ENCODE data around the gene VGLL2.

VGLL2 gene

DNA sequence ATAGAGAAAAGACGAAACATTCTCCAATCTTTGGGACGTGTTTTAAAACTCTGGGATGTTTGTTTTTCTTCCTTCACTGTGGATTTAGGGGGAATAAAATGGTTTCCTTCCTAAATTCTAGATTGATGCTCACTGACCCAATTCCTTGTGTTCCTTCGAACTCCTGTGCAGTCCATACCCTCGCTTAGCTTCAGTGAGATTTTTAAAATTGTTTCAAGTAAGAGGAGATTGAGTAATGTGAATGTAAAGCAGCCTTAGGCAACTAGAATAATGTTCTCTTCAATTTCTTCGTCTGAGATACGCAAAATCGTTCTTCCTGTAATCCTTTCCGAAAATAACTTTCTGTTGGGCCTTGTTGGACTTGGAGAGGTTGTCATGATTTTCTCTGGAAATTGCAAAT is 2.6 kb upstream of the VGLL2 start:
- Mint-ChIP-seq H3K4me3 (no peak overlapping the region), H3K36me3 (ENCODE audit: insufficient read depth) (no peaks in the 10 kb centered on the region), H3K9me3 (peaks cover 0 to 2% of the 10 kb centered on the region in 2 donors), H3K27me3 (peaks cover 64 to 66% of the 10 kb centered on the region in 2 donors), H3K27ac (no peak overlapping the region), H3K4me1 (ENCODE audit: low read depth in 2 of 2) (peaks cover 6 to 8% of the 10 kb centered on the region in 2 donors)
- no peak for DNase-seq
- no peak for ATAC-seq (replicated peaks)

DNA sequence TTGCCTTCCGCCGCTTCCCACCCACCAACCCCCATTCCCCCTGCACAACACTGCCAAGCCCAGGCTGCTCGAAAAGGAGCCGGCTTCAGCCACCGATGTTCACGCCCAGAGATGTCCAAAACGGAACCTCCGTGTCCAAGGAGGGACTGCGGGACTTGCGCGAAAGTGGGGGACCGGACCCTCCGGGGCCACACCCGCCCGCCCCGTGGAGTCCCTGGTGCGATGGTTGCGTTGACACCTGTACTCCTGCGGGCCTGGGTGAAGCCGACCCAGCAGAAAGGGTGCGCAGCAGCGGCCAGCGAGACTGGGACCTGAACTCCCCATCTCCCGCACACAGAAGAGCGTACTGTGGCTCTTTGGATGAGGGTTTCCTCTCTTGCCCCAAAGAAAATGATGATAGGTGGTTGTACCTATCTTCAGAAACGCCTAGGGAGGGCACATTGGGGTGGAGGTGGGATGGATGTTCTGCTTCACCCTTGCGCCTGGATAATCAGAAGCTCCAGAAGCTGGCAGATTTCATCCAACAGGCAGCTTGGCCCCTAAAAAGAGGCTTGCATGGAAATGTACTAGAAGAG is 1.9 kb upstream of the VGLL2 start:
- no peak for ATAC-seq (replicated peaks)
- no peak for DNase-seq
- H3K9me3 Mint-ChIP-seq = peaks cover 0 to 2% of the 10 kb centered on the region in 2 donors
- peaks cover 70 to 72% of the 10 kb centered on the region in 2 donors for H3K27me3 Mint-ChIP-seq
- no peaks in the 10 kb centered on the region for H3K36me3 Mint-ChIP-seq (ENCODE audit: insufficient read depth)
- peaks cover 6 to 8% of the 10 kb centered on the region in 2 donors for H3K4me1 Mint-ChIP-seq (ENCODE audit: low read depth in 2 of 2)
- H3K27ac Mint-ChIP-seq = no peak overlapping the region
- H3K4me3 Mint-ChIP-seq = no peak overlapping the region

DNA sequence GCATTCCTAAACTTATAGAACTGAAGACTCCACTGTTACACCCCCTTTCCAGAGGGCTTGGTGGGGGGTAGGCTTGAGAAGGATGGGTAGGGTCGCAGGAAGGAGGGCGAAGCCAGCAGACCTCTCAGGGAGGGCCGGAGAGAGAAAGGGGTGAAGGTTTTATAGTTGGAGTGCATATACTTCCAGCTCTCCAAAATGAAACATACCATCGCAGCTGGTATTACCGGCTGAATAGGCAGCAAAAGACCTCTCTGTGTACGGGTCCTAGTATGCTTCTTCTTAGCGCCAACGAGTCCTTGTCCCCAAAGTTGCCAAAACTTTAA is 1.0 kb upstream of the VGLL2 start:
- H3K27me3 Mint-ChIP-seq = peaks cover 79 to 80% of the 10 kb centered on the region in 2 donors
- H3K36me3 Mint-ChIP-seq (ENCODE audit: insufficient read depth) = no peaks in the 10 kb centered on the region

DNA sequence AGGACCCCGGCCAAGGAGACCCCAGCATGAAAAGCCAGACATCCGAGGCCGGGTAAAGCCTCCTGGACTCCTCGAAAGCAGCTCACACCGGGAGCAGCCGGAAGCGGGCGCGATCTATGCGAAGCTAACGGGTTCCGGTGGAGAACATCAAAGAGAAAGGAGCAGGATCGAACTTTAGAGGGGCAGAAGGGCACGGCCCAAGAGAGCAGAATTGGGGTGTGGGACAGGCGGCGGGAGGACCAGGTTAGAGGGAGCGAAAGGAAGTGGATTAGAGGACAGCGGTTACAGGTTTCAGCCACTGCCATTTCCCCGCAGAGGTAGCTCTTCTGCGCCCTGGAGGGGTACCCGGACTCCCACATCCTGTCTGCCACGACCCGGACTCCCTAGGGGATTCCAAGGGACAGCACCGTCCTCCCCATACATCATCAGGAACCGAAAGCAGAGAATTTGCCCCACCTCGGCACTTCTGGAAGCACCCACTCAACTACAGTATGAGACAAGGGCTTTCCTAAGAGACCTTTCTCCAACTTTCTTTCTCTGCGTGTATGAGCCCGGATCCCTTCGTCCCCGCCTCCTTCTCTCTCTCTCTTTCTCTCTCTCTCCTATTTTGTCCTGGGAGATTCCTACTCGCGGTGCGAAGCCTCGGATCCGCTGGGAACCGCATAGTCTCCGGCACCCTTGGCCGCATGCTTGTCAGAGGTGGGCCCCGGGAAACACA is 507 bp upstream of the VGLL2 start:
- Mint-ChIP-seq H3K4me1 (ENCODE audit: low read depth in 2 of 2) (peaks cover 6 to 8% of the 10 kb centered on the region in 2 donors), H3K9me3 (peaks cover 0 to 2% of the 10 kb centered on the region in 2 donors), H3K36me3 (ENCODE audit: insufficient read depth) (no peaks in the 10 kb centered on the region), H3K4me3 (peak overlapping the region; percentile 28 to 48), H3K27me3 (peaks cover 81 to 84% of the 10 kb centered on the region in 2 donors), H3K27ac (no peak overlapping the region)
- ATAC-seq (replicated peaks) = no peak
- no peak for DNase-seq

More for the DNA sequence above, 1.0 kb upstream of the VGLL2 start:
- no peak for ATAC-seq (replicated peaks)
- peaks cover 0 to 2% of the 10 kb centered on the region in 2 donors for H3K9me3 Mint-ChIP-seq
- H3K4me3 Mint-ChIP-seq = peak overlapping the region; percentile 28 to 48
- H3K27ac Mint-ChIP-seq = no peak overlapping the region
- peaks cover 6 to 8% of the 10 kb centered on the region in 2 donors for H3K4me1 Mint-ChIP-seq (ENCODE audit: low read depth in 2 of 2)
- DNase-seq = no peak

DNA sequence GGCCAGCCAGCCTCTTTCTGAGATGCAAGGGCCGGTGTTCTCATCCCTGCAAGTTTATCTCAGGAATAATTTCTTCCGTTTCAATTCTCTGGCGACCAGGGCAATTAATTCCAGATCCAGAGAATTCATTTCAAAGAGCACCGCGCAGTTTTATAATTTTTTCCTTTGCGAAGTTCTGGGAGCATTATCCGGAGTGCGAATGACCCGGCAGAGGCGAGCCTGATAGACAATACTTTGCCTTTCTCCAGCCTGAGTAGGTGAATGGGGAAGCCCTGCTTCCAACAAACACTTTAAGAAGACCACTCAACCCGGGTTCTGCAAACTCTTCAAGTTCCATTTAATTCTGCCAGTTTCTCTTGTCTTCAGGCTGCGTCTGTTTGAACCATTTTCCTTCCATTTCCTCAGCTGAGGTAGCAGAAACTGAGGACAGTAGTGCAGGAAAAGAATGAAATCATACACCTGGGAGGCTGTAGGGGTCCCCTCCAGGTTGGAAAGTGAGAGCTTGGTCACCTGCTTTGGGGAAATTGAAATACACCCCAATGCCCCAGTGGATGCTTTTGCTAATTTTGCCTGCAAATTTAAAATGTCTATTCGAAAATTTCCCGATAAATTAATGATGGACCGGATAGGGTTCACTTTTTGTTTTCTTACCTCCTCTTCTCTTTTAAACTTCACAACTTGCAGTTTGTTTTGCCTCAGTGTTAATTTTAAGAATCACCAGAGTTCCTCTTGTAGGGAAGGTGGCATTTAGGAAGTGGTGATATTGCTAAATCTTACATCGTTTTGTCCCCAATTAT is 1.1 kb downstream of the VGLL2 start:
- peaks cover 6 to 8% of the 10 kb centered on the region in 2 donors for H3K4me1 Mint-ChIP-seq (ENCODE audit: low read depth in 2 of 2)
- H3K27ac Mint-ChIP-seq = no peak overlapping the region
- DNase-seq (no peak), ATAC-seq (replicated peaks) (no peak)
- H3K36me3 Mint-ChIP-seq (ENCODE audit: insufficient read depth) = no peaks in the 10 kb centered on the region
- peaks cover 0 to 2% of the 10 kb centered on the region in 2 donors for H3K9me3 Mint-ChIP-seq
- peaks cover 76 to 80% of the 10 kb centered on the region in 2 donors for H3K27me3 Mint-ChIP-seq
- H3K4me3 Mint-ChIP-seq = no peak overlapping the region

DNA sequence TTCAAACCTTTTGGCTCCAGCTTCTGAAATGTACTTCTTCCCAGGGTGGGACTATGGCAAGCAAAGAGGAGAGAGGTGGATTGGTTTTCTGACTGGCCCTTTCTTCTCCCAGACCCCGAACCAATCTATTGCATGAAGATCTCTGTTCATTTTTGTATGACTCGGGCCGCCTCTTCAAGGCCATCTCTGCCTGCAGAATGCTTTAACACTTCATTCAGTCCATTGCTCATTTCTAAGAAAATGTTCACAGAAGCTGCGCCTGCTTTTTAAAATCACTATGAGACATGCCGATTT is 1.6 kb downstream of the VGLL2 start:
- Mint-ChIP-seq H3K4me1 (ENCODE audit: low read depth in 2 of 2) (peaks cover 6 to 8% of the 10 kb centered on the region in 2 donors), H3K27ac (no peak overlapping the region), H3K36me3 (ENCODE audit: insufficient read depth) (no peaks in the 10 kb centered on the region), H3K9me3 (peaks cover 0 to 2% of the 10 kb centered on the region in 2 donors), H3K27me3 (peaks cover 75 to 81% of the 10 kb centered on the region in 2 donors), H3K4me3 (no peak overlapping the region)
- DNase-seq = no peak
- no peak for ATAC-seq (replicated peaks)

DNA sequence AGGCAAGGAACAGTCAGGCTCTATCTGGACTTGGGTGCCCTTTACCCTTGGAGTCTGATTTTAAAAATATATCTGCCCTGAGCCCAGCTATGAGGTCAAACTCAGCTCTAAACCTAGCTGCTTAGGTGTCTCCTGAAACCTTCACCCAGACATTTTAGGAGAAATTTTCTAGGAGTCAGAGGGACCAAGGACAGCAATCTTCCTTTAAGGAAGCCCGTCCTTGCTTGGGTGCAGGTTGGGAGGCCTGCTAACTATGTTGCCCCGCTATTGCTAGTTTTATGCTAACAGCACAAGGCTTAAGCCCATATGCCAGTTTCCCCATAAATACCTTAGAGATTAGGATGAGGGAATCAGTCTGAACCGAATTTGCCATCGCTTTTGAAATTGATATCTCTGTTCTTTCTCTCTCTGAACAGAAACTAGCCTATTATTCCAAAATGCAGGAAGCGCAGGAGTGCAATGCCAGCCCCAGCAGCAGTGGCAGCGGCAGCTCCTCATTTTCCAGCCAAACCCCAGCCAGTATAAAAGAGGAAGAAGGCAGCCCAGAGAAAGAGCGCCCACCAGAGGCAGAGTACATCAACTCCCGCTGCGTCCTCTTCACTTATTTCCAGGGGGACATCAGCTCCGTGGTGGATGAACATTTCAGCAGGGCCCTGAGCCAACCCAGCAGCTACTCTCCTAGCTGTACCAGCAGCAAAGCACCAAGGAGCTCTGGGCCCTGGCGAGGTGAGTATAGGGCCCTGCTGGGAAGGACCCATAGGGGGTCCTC is 2.6 kb downstream of the VGLL2 start:
- H3K9me3 Mint-ChIP-seq = no peaks in the 10 kb centered on the region
- H3K4me1 Mint-ChIP-seq (ENCODE audit: low read depth in 2 of 2) = peaks cover 6 to 12% of the 10 kb centered on the region in 2 donors
- ATAC-seq (replicated peaks) (no peak), DNase-seq (no peak)
- no peaks in the 10 kb centered on the region for H3K36me3 Mint-ChIP-seq (ENCODE audit: insufficient read depth)
- no peak overlapping the region for H3K4me3 Mint-ChIP-seq
- H3K27ac Mint-ChIP-seq = no peak overlapping the region
- H3K27me3 Mint-ChIP-seq = peaks cover 76 to 81% of the 10 kb centered on the region in 2 donors

DNA sequence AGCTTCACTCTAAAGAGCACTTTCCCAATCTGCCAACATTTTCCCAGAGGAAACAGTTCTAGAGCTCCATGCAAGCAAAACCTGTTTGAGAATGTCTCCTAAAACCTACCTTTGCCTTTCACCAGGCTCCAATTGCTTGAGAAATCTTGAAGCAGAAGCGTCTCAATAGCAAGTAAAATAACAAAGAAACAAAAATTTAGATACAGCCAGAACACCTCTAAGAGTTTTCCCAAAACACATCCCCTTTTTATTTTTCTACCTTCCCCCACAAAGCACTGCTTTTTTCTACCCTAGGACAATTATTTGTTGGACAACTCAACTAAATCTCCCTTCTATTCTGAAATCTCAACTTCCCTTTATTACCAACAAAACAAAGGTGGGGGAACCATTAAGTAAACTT is 3.6 kb downstream of the VGLL2 start:
- Mint-ChIP-seq H3K9me3 (no peaks in the 10 kb centered on the region), H3K27ac (no peak overlapping the region), H3K36me3 (ENCODE audit: insufficient read depth) (no peaks in the 10 kb centered on the region), H3K4me1 (ENCODE audit: low read depth in 2 of 2) (peaks cover 6 to 12% of the 10 kb centered on the region in 2 donors), H3K27me3 (peaks cover 76 to 81% of the 10 kb centered on the region in 2 donors), H3K4me3 (no peak overlapping the region)
- DNase-seq (no peak), ATAC-seq (replicated peaks) (no peak)

DNA sequence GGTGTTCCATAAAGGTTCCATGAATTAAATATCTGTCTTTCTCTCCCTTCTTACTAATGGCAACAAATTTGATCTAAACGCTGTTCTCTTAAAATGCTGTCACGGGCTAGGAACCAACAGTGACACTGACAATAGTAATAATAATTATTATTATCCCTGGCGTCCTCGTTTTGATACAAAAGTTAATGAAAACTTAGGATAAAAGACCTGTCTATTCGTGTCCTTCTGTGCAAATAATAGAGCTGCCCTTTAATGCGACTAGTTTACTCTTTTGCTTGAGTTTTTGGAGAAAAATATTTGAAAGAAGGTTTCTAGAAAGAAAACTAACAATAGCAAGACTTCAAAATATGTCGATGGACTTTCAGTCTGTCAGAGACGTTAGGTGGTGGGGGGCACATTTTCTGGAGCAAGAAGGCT is 4.3 kb downstream of the VGLL2 start:
- Mint-ChIP-seq H3K27ac (no peak overlapping the region), H3K9me3 (no peaks in the 10 kb centered on the region), H3K27me3 (peaks cover 72 to 81% of the 10 kb centered on the region in 2 donors), H3K36me3 (ENCODE audit: insufficient read depth) (no peaks in the 10 kb centered on the region), H3K4me3 (no peak overlapping the region), H3K4me1 (ENCODE audit: low read depth in 2 of 2) (peaks cover under 1 to 8% of the 10 kb centered on the region in 2 donors)
- ATAC-seq (replicated peaks) (no peak), DNase-seq (no peak)

DNA sequence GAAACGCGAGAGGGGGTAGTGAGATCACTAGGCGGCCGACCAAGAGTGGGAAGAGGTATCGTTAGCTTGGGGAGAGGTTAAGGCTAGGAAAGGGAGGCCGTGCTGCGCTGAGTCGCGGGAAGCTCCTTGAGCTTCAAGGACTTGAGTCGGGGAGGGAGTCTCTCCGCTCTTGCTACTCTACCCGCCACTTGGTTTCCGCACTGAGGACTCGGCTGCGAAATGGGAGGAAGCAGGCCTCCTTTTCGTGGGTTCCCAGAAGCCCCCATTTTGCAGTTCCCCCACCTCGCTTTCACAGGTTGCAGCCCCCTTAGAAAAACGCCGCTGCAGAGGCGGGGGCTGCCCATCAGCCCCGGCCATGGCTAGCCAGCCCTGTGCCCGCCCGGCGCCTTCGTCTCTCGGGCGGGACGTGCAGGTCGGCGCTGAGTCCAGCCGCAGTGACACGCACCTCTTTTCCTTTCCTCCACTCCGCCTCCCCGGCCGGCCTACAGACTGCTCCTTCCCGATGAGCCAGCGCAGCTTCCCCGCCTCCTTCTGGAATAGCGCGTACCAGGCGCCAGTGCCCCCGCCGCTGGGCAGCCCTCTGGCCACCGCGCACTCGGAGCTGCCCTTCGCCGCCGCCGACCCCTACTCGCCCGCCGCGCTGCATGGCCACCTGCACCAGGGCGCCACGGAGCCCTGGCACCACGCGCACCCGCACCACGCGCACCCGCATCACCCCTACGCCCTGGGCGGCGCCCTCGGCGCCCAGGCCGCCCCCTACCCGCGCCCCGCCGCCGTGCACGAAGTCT is 4.9 kb downstream of the VGLL2 start:
- peaks cover 0 to 5% of the 10 kb centered on the region in 2 donors for H3K4me1 Mint-ChIP-seq (ENCODE audit: low read depth in 2 of 2)
- no peaks in the 10 kb centered on the region for H3K36me3 Mint-ChIP-seq (ENCODE audit: insufficient read depth)
- H3K4me3 Mint-ChIP-seq = no peak overlapping the region
- no peaks in the 10 kb centered on the region for H3K9me3 Mint-ChIP-seq
- DNase-seq = no peak
- H3K27ac Mint-ChIP-seq = no peak overlapping the region
- peaks cover 72 to 84% of the 10 kb centered on the region in 2 donors for H3K27me3 Mint-ChIP-seq
- ATAC-seq (replicated peaks) = no peak

DNA sequence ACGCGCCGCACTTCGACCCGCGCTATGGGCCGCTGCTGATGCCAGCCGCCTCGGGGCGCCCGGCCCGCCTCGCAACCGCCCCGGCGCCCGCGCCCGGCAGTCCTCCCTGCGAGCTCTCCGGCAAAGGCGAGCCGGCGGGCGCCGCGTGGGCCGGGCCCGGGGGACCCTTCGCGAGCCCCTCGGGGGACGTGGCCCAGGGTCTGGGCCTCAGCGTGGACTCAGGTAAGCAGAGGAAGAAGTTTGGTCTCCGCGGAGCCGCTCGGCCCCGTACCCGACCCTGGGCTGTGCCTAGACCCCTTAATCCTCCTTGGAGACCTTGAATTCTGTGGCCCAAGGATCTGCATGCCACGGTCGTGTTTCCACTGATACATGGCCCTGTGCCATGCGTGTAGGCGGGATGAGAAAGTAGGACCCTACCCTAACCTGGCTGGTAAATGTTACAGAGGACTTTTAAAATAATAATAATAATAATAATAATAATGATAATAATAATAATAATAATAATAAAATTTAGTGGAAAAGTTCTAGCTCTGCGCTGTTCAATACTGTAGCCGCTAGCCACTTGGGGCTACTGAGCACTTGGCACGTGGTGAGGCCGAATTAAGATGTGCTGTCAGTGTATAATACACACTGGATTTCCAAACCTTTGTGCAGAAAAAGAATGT is 5.6 kb downstream of the VGLL2 start:
- DNase-seq = no peak
- no peaks in the 10 kb centered on the region for H3K9me3 Mint-ChIP-seq
- peaks cover 0 to 5% of the 10 kb centered on the region in 2 donors for H3K4me1 Mint-ChIP-seq (ENCODE audit: low read depth in 2 of 2)
- H3K27ac Mint-ChIP-seq = no peak overlapping the region
- no peak overlapping the region for H3K4me3 Mint-ChIP-seq
- ATAC-seq (replicated peaks) = no peak
- peaks cover 77 to 88% of the 10 kb centered on the region in 2 donors for H3K27me3 Mint-ChIP-seq
- H3K36me3 Mint-ChIP-seq (ENCODE audit: insufficient read depth) = no peaks in the 10 kb centered on the region

DNA sequence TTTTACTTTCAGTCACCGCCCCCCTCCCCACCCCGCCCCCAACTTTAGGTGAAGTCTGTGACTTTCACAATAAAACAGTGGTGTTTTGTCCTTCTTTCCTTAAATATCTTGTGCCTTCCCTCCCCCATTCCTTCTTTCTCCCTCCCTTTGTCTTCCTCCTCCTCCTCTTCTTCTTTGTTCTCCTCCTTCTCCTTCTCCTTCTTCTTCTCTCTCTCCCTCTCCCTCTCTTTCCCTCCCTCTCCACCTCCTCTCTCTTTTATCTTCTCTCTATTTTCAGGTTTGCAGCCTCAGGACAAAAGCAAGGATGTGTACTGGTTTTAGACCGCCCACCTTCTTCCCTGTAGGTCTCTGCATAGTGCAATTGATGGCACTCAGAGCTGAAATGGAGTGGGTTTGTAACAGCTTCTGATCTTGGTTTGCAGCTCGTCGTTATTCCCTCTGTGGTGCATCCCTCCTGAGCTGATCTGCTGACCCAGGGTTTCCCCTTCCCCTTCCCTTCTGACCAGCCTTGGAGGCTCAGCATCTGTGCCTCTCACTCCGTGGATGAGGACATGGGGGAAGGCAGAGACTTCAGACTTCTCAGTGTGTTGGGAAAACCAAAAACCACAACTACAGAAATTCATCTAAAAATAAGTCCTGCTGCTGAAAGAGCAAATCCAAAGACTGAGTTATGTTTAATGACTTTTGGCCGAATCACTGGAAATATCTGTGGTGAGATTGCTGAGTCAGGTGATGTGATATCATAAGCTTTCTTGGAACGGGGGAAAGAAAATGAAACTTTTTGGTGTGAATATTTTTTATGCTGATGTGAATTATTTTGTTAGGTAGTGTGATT is 6.9 kb downstream of the VGLL2 start:
- ATAC-seq (replicated peaks) (no peak), DNase-seq (no peak)
- H3K9me3 Mint-ChIP-seq = no peaks in the 10 kb centered on the region
- H3K4me1 Mint-ChIP-seq (ENCODE audit: low read depth in 2 of 2) = peaks cover 0 to 5% of the 10 kb centered on the region in 2 donors
- no peaks in the 10 kb centered on the region for H3K36me3 Mint-ChIP-seq (ENCODE audit: insufficient read depth)
- no peak overlapping the region for H3K27ac Mint-ChIP-seq
- no peak overlapping the region for H3K4me3 Mint-ChIP-seq
- H3K27me3 Mint-ChIP-seq = peaks cover 66 to 80% of the 10 kb centered on the region in 2 donors

Measured in effector memory CD8-positive, alpha-beta T cell (primary cell).